C4-2B (cell line): ENCODE results near the gene TAB3.
"Not testable (repeated sequence)": the region's sequence is repeated elsewhere in the genome, so short reads cannot be mapped to it uniquely, and the experiment has no call there.

Experiments used
- CTCF ChIP-seq: fragments of 450-650 bp; conservative IDR thresholded peaks from 2 replicates; pipeline ENCODE4 v1.5.1; 2017; ENCODE audit warnings: mild to moderate bottlenecking
- ZFX ChIP-seq: fragments of 450-650 bp; IDR thresholded peaks from 2 replicates; pipeline ENCODE4 v1.6.1; 2017

- not testable (repeated sequence) for TF ChIP-seq CTCF, ZFX
These were observed 91.8 kb downstream of the TAB3 start for GRCh38 chrX:30797301-30797700.
